RKO (cell line): ENCODE results near the gene PCOLCE2.
"Not testable (repeated sequence)": the region's sequence is repeated elsewhere in the genome, so short reads cannot be mapped to it uniquely, and the experiment has no call there.

Experiments used
- DNase-seq: peaks from one replicate; pipeline ENCODE4 v3.0.0-alpha.2; 2016; ENCODE audit warnings: low spot score

The PCOLCE2 gene

GRCh38 chr3:142898346-142899213 lies 9.7 kb upstream of the PCOLCE2 start:
- DNase-seq, result no peak

GRCh38 chr3:142897807-142898206 lies 8.9 kb upstream of the PCOLCE2 start:
- no peak for DNase-seq

GRCh38 chr3:142896996-142897395 lies 8.1 kb upstream of the PCOLCE2 start:
- DNase-seq, result no peak

GRCh38 chr3:142896201-142896755 lies 7.4 kb upstream of the PCOLCE2 start:
- DNase-seq, result peak; percentile 88

- no peak for DNase-seq
These were observed 5.6 kb upstream of the PCOLCE2 start for GRCh38 chr3:142894493-142894892.

DNA sequence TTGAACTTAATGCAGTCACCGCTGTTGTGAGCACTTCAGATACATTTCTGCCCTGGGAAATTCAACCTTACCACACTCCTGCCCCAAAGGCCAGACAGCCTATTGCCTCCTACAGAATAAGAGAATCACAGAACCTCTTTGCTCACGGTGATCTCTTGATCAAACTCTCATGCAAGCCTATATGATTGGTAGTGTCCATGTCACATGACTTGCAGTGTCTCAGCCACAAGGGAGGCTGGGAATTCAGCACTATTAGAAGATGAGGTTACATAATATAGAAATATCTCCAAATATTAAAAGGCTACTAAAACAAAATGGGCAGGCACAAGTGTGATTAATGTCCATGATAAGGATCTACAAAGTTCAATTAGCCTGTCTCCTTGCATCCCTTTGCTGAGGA lies 3.8 kb upstream of the PCOLCE2 start:
- DNase-seq, result no peak

DNA sequence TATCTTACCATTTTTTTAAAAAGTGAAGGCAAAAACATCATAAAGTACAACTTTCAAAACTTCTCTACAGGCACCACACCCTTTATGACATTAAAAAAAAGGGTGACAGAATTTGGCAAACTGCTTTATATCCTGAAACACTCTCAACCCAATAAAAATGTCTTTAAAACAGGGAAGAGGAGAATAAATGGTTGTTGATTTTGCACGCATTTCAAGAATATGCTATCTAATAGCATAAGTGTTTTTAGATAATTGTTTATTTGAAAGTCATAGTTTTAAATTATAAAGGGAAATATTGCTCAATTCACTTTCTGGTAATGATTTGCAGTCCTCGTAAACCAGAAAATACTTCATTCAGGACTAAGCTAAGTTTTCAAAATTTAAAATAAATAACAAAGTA lies 1.7 kb upstream of the PCOLCE2 start:
- DNase-seq, result no peak

DNA sequence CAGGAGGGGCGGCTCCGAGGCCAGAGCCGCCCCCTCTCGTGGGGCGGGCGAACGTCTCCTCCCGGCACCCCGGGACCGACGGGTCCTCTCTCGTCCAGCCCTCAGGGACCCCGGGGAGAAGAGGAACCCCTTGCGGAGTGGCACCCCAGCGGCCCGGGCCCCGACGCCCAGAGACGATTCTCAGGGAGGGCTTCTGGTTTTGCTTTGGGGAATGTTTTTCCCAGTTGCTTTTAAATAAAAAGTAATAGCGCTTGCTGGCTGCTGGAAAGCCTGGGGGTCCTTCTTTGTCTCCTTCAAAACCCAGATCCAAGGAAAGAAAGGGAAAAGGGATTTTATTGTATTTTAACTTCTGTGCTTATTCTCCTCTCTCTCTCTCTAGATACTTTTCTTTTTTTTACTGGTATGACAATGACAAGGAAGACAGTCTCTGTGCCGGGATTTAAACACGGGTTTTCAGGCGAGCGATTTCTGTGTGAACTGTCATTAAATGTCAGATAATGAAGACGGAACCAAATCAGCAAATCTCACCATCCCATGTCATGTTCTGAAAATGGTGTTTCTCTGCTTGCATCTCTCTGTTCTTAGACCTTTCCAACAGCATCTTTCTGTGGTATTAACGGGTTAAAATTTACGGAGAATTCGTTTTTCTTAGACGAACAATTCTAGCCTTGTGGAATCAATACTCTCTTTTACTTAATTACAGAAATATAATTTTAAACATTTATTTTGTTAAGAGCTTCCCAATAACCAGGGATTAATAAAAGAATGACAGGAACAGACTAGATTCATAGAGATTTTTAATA lies 530 bp upstream of the PCOLCE2 start:
- DNase-seq, result no peak

DNA sequence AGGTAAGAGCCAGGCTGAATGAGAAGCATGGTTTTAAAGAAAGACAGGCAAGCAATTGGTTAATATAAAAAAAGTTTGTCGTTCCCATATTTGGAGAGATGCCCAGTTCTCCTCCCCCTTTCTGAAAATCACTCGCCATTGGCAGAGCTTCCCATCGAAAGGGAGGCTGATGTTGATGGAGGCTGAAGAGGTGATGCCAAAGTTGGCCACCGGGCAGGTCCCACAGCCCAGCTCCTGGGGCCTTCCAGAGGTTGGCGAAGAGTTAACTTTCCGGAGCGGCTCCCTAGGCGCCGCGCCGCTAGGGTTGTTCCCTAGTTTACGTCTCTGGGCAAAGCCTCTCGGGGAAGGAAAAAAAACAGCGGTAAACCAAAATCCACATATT lies 793 bp downstream of the PCOLCE2 start:
- DNase-seq, result no peak

- peak; percentile 77 for DNase-seq
These were observed 1.9 kb downstream of the PCOLCE2 start for GRCh38 chr3:142886940-142887339.

DNA sequence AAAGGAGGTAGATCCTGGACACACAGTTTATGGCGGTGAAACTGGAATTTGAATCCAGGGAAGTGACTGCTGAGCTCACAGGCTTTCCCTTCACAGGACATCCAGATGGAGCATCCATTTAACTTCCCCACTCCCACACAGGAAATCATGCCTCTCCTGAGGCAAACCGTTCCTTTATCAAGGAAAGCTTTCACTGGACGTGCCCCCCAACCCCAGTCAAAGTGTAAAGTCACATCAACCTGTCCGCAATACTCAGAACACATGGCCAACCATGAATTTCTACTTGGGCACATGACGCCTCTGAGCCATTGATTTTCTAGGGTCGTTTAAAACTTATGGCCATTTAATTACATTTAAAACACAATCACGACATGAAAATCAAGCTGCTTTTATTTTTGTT lies 2.9 kb downstream of the PCOLCE2 start:
- no peak for DNase-seq

DNA sequence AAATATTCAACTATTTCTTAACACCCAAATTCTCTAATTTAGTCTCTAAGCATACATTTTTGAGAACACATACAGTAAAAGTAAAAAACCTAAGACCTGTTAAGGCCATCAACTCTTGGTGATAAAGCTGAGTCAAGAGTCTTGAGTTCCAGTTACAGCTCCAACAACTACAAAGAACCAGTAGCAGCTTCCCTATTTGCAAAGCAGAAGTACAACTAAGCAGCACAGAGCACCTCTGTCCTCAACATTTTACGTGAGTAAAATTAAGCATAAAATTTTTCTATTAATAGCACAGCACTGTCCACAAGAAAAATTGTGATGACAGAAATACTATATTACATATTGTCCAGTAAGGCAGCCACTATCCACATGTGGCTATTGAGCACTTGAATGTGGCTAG lies 4.4 kb downstream of the PCOLCE2 start:
- DNase-seq, result no peak

DNA sequence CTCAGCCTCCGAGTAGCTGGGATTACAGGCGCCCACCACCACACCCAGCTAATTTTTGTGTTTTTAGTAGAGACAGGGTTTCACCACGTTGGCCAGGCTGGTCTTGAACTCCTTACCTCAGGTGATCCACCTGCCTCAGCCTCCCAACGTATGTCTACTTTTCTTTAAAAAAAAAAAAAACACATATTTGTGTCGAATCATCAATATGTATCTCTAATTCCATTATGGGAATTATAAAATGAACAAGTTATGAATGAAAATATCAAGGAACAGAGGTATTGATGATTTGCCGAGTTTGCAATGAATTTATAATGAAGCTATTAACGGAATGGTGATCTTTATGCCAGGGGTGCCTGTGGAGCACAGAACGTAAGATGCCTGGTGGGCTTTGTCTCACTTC lies 5.3 kb downstream of the PCOLCE2 start:
- DNase-seq, result not testable (repeated sequence)

- no peak for DNase-seq
These were observed 7.2 kb downstream of the PCOLCE2 start for GRCh38 chr3:142881445-142882224.

GRCh38 chr3:142878649-142879300 lies 10.1 kb downstream of the PCOLCE2 start:
- DNase-seq, result no peak

DNA sequence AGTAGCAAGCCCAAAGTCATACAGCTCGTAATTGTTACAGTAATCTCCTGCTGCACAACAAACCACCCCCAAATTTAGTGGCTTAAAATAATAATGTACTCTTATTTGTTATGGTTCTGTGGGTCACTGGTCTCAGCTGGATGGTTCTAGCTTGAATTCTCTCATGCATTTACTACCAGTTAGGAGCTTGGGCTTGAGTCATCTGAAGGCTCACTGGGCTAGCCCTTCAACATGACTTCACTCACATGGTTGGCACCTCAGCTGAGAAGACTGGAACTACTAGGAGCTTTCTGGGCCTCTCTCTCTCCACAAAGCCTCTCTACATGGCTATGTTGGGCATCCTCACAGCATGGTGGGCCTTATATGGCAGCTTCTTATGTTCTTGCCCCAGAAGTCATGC lies 12.5 kb downstream of the PCOLCE2 start:
- DNase-seq, result no peak

GRCh38 chr3:142875583-142876207 lies 13.2 kb downstream of the PCOLCE2 start:
- DNase-seq, result no peak

DNA sequence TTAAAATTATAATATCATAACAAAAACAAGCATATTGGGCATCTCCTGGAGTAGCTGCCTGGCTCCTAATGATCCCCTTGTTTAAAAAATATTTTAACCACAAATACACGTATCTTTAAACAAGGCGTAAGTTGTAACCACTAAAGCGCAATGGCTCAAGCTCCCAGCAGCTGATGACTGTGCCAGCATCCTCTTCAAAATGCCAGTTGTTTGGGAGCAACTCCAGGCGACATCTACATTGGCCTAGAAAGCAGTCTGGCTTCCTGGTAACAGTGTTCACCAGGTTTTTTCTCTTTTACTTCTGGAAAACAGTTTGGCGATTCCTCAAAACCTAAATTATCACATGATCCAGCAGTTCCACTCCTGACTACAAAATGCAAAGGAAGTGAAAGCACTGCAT lies 13.8 kb downstream of the PCOLCE2 start:
- DNase-seq, result no peak

DNA sequence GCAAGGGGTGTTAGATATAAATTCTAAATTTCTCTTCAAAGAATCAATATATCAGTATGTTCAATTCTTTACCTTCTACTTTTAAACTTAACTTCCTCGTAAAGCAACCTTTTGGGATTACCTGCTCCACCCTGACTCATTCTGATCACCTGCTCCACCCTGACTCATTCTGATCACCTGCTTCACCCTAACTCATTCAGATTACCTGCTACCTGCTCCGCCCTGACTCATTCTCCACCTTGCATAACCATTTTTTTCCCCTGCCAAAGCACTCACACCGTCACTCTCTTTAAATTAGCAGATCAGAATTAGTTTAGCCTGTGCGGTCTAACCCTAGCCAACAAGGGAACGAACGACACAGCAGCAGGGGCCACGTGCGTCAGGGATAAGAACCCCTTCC lies 20.5 kb downstream of the PCOLCE2 start:
- not testable (repeated sequence) for DNase-seq

DNA sequence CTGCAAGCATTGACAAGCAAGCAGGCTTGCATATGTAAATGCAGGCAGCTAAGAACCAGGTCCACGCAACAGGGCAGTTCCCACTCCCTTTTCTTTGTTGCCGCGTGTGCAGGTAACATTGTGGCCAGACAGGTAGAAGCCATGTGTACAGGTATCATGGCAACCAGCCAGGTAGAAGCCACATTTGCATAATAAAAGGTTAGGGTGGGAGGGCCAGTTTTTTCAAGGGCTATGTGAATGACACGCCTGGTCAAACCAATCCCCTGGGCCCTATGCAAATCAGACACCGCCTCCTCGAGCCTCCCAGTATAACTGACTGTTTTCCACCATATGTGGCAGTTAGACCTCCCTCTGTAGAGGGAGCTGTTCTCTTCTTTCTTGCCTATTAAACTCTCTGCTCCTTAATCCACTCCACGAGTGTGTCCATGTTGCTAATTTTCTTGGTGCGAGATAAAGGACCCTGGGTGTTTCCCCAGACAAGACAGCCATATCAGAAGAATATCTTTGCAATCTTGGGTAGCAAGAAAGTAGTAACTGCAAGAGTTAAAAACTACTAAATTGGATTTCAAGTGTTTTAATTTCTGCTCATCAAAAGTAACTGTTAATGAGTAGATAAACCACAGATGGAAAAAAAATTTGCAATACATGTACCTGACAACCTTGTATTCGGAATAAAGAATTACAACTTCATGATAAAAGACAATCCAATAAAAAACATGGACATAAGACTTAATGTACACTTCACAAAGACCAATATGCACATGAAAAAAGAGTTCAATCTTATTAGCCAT lies 21.8 kb downstream of the PCOLCE2 start:
- DNase-seq, result peak; percentile 18
